HG02759 (cell line): ENCODE data around the gene CD3E.
"Not testable (repeated sequence)": the region's sequence is repeated elsewhere in the genome, so short reads cannot be mapped to it uniquely, and the experiment has no call there.

Source experiments
- ATAC-seq: cut with Tn5 transposase; IDR thresholded peaks from one replicate; pipeline ENCODE4 v1.9.1; 2021; ENCODE audit warnings: mild to moderate bottlenecking, moderate library complexity; ENCODE audit not compliant: unreplicated experiment

CD3E gene

GRCh38 chr11:118289401-118289800 lies 15.1 kb upstream of the CD3E start:
- ATAC-seq: no peak

- ATAC-seq: no peak
Measured at GRCh38 chr11:118290923-118291322, 13.6 kb upstream of the CD3E start.

GRCh38 chr11:118291477-118292135 lies 12.9 kb upstream of the CD3E start:
- no peak for ATAC-seq

- no peak for ATAC-seq
Measured at GRCh38 chr11:118294053-118294452, 10.5 kb upstream of the CD3E start.

GRCh38 chr11:118295199-118295598 lies 9.3 kb upstream of the CD3E start:
- no peak for ATAC-seq

- ATAC-seq: no peak
Measured at GRCh38 chr11:118295815-118296454, 8.6 kb upstream of the CD3E start.

- ATAC-seq: no peak
Measured at GRCh38 chr11:118301600-118302195, 2.8 kb upstream of the CD3E start.

GRCh38 chr11:118304227-118304567 lies 333 bp upstream of the CD3E start:
- no peak for ATAC-seq

- no peak for ATAC-seq
Measured at GRCh38 chr11:118305726-118306125, 1.2 kb downstream of the CD3E start.

GRCh38 chr11:118306556-118306955 lies 2.0 kb downstream of the CD3E start:
- ATAC-seq: no peak

- ATAC-seq: not testable (repeated sequence)
Measured at GRCh38 chr11:118308995-118309528, 4.5 kb downstream of the CD3E start.

- no peak for ATAC-seq
Measured at GRCh38 chr11:118310271-118310670, 5.7 kb downstream of the CD3E start.

GRCh38 chr11:118310781-118311485 lies 6.4 kb downstream of the CD3E start:
- ATAC-seq: no peak

GRCh38 chr11:118311518-118311917 lies 7.0 kb downstream of the CD3E start:
- no peak for ATAC-seq

- no peak for ATAC-seq
Measured at GRCh38 chr11:118312328-118312727, 7.8 kb downstream of the CD3E start.

- ATAC-seq: no peak
Measured at GRCh38 chr11:118313242-118313641, 8.7 kb downstream of the CD3E start.

GRCh38 chr11:118314988-118315411 lies 10.5 kb downstream of the CD3E start:
- ATAC-seq: no peak

- ATAC-seq: no peak
Measured at GRCh38 chr11:118318124-118318523, 13.6 kb downstream of the CD3E start.

GRCh38 chr11:118318581-118319336 lies 14.2 kb downstream of the CD3E start:
- no peak for ATAC-seq

- ATAC-seq: no peak
Measured at GRCh38 chr11:118319337-118319707, 14.8 kb downstream of the CD3E start.

- no peak for ATAC-seq
Measured at GRCh38 chr11:118320515-118320914, 16.0 kb downstream of the CD3E start.
